Stromal cell of bone marrow (primary cell): ENCODE measurements around the gene TAF11L6.
"Not testable (repeated sequence)": the region's sequence is repeated elsewhere in the genome, so short reads cannot be mapped to it uniquely, and the experiment has no call there.

Experiments
- DNase-seq: peaks from one replicate; pipeline ENCODE4 v3.0.0-alpha.2; 2012; ENCODE audit warnings: low read depth

TAF11L6 gene

GRCh38 chr5:17528369-17528768 is at the start of gene TAF11L6:
Gene TAF11L6 (plus strand): TSS chr5:17528669.
- DNase-seq = not testable (repeated sequence)

- DNase-seq = no peak
Observed at GRCh38 chr5:17481378-17481777, 47.1 kb upstream of the TAF11L6 start.

DNA sequence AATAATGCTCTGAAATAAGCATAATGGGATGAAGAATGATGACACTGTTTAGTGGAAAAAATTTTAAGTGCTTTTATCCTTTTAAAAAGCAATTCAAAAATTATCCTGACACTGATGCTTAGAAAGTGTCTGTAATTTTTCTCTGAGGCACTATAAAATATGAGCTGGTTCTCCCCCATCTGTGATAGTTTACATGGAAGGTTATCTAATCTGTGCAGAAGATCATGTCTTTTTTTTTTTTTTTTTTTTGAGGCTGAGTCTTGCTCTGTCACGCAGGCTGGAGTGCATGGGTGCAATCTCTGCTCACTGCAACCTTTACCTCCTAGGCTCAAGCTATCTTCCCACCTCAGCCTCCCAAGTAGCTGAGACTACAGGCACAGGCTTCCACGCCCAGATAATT is 45.7 kb upstream of the TAF11L6 start:
- DNase-seq = no peak

DNA sequence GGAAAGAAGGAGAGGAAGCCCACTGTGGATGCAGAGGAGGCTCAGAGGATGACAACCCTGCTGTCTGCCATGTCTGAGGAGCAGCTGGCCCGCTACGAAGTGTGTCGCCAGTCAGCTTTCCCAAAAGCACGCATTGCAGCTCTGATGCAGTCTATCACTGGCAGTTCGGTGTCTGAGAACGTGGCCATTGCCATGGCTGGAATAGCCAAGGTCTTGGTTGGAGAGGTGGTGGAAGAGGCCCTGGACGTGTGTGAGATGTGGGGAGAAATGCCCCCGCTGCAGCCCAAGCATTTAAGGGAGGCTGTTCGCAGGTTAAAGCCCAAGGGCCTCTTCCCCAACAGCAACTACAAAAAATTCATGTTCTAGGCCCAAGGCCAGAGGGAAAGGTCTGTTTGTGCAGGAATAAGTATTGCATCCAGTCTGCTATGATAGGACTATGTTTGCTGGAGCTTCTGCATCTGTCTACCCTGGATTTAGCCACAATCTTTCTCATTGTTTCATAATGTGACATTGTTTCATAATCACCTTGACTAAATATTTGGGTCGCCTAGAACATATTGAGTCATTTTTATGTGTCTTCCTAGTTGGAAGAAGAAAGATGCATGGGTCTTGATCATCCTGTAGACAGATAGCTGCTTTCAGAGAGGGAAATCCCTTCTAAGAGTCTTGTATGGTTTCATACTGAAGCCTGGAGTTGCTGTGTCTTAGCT is 41.9 kb upstream of the TAF11L6 start:
- not testable (repeated sequence) for DNase-seq

- no peak for DNase-seq
Observed at GRCh38 chr5:17487174-17487512, 41.3 kb upstream of the TAF11L6 start.

GRCh38 chr5:17491257-17491656 is 37.2 kb upstream of the TAF11L6 start:
- not testable (repeated sequence) for DNase-seq

DNA sequence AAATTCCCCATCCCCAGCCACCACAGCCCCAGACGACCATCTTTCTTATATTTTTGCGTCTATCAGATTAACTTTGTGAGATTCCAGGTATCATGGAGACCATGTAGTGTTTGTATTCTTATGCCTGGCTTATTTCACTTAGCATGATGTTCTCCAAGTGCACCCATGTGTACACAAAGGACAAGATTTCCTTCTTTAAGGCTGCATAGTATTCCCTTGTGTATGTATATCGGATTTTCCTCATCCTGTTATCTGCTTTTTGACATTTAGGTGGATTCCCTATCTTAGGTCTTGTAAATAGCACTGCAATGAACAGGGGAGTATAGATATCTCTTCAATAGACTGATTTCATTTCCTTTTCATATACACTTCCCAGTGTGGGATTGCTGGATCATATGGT is 35.7 kb upstream of the TAF11L6 start:
- no peak for DNase-seq

DNA sequence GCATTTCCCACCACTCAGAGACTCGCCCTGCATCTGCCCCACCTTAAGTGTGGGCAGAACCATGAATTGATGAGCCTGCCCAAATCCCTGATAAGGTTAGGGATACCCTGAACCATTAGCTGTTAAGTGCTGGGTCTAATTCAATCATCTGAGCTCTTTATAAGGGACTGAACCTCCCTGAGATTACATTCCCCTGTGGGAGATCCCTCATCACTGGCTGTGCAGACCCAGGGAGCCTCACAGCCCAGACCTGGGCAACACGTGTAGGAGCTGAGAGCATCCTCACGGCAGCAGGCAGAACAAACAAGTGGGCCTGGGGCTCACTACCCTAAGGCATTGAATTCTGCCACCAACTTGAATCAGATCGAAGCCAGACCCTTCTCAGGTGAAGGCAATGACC is 31.0 kb upstream of the TAF11L6 start:
- DNase-seq = no peak

DNA sequence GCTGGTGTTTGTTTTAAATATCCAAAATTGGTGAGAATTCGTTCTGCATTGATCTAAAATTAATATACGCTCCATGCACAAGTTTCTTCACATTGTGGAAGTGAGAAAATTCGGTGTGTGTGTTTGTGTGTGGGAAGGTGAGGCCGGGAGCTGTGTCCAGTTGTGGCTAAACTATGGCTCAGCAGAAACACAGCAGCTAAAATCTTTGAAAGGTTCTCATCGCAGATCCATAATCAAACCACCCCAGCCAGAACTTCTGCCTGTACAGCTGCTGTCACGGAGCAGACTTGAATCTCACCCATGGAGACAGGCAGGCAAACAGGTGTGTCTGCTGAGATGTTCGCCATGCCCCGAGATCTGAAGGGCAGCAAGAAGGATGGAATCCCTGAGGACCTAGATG is 30.5 kb upstream of the TAF11L6 start, which contains the start of gene TAF11L2:
Gene TAF11L2, plus strand, starts transcription at position 301 of the 400 bp plus-strand sequence.
- not testable (repeated sequence) for DNase-seq

GRCh38 chr5:17511775-17512325 is 16.6 kb upstream of the TAF11L6 start:
- no peak for DNase-seq

DNA sequence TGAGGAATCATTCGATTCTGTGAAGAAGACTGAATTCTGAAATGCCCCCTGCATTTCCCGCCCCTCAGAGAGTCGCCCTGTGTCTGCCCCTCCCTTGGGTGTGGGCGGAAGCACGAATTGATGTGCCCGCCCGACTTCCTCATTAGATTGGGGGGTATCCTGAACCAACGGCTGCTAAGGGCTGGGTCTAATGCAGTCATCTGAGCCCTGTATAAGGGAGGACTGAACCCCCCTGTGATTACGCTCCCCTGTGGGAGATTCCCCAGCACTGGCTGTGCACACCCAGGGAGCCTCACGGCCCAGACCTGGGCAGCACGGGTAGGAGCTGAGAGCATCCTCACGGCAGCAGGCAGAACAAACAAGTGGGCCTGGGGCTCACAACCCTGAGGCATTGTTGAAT is 10.9 kb upstream of the TAF11L6 start:
- not testable (repeated sequence) for DNase-seq

DNA sequence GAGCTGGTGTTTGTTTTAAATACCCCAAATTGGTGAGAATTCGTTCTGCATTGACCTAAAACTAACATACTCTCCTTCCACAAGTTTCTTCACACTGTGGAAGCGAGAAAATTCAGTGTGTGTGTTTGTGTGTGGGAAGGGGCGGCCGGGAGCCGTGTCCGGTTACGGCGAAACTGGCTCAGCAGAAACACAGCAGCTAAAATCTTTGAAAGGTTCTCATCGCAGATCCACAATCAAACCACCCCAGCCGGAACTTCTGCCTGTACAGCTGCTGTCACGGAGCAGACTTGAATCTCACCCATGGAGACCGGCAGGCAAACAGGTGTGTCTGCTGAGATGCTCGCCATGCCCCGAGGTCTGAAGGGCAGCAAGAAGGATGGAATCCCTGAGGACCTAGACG is 10.4 kb upstream of the TAF11L6 start, which contains the start of gene TAF11L3:
Gene TAF11L3, plus strand, starts transcription at position 301 of the 400 bp plus-strand sequence.
- DNase-seq = not testable (repeated sequence)

DNA sequence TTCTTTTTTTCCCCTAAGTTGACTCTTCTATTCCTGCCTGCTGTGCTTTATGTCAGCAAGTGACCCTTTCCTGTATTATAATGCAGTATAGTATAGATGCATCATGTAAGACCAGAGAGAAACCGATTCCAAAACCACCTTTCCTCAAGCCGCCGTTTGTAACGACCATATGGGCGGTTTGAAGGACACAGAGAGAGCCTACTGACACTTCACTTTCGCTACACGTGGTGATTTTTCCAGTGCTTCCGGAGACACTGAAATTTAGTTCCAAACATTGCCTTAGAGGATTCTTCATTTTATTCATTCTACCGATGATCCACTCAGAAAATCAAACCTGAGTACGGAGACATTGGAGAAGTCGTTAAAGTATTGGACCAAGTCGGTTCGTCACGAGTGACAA is 9.0 kb upstream of the TAF11L6 start:
- DNase-seq = not testable (repeated sequence)

- DNase-seq = not testable (repeated sequence)
Observed at GRCh38 chr5:17521501-17521900, 7.0 kb upstream of the TAF11L6 start, which contains the start of gene TAF11L4. Gene TAF11L4 (plus strand): TSS chr5:17521801.

- DNase-seq = not testable (repeated sequence)
Observed at GRCh38 chr5:17524935-17525334, 3.5 kb upstream of the TAF11L6 start, which contains the start of gene TAF11L5. Gene TAF11L5 (plus strand): TSS chr5:17525235.

- not testable (repeated sequence) for DNase-seq
Observed at GRCh38 chr5:17526504-17526903, 2.0 kb upstream of the TAF11L6 start.
